Measurements from ENCODE around the gene UAP1L1. TPM values are rescaled to one million over a fixed set of nuclear protein-coding genes. Genes with fewer than 3 reads are reported as not detected.

The UAP1L1 gene
- total and polyA plus RNA-seq, 10 donors: 12.5 to 35.9 (median 26.6) TPM

GRCh38 chr9:137050570-137050969, 26.7 kb upstream of the UAP1L1 start:
- Histone ChIP-seq H3K27me3 (replicated peaks in 1 of 7) (peaks cover 15 to 99% (median 89%) of the 10 kb centered on the region in 7 donors), H3K27ac (no peak overlapping the region), H3K36me3 (no peaks in the 10 kb centered on the region), H3K9me3 (no peaks in the 10 kb centered on the region), H3K4me3 (no peak overlapping the region), H3K4me1 (peaks cover 17 to 64% (median 44%) of the 10 kb centered on the region in 6 donors)
- no peak for DNase-seq
- WGBS, 5 donors: 64 to 88% (median 79%) methylated on average over 4 to 5 of the region's 5 CpGs
- TF ChIP-seq POLR2A (IDR thresholded peaks at IDR 0.05): no peak
- no peak for TF ChIP-seq CTCF (IDR thresholded peaks at IDR 0.05 in 8 of 11, conservative IDR thresholded peaks at IDR 0.05 in 3 of 11)
- no peak for TF ChIP-seq POLR2AphosphoS5 (IDR thresholded peaks at IDR 0.05)
- intact Hi-C loops (cut with DNase I; ENCODE audit: low total_unique reads): no loop called here

GRCh38 chr9:137051145-137051724, 26.1 kb upstream of the UAP1L1 start:
- no peak overlapping the region for H3K4me3 ChIP-seq
- H3K9me3 ChIP-seq: no peaks in the 10 kb centered on the region
- 84 to 92% (median 87%) methylated on average over 5 to 17 of the region's 17 CpGs for WGBS, 5 donors
- H3K27me3 ChIP-seq (replicated peaks in 1 of 7): peaks cover 15 to 93% (median 83%) of the 10 kb centered on the region in 7 donors
- H3K4me1 ChIP-seq: peaks cover 13 to 64% (median 41%) of the 10 kb centered on the region in 6 donors
- H3K27ac ChIP-seq: no peak overlapping the region
- DNase-seq: no peak
- intact Hi-C loops (cut with DNase I; ENCODE audit: low total_unique reads): no loop called here
- TF ChIP-seq CTCF (IDR thresholded peaks at IDR 0.05 in 8 of 11, conservative IDR thresholded peaks at IDR 0.05 in 3 of 11) (no peak), POLR2A (IDR thresholded peaks at IDR 0.05) (no peak), POLR2AphosphoS5 (IDR thresholded peaks at IDR 0.05) (no peak)
- no peaks in the 10 kb centered on the region for H3K36me3 ChIP-seq

- H3K27me3 ChIP-seq (replicated peaks in 1 of 7): peaks cover 15 to 82% (median 72%) of the 10 kb centered on the region in 7 donors
- H3K36me3 ChIP-seq: no peaks in the 10 kb centered on the region
- no peak for DNase-seq
- WGBS, 5 donors: 74 to 83% (median 80%) methylated on average over 6 to 8 of the region's 8 CpGs
- no peak for TF ChIP-seq CTCF (IDR thresholded peaks at IDR 0.05 in 8 of 11, conservative IDR thresholded peaks at IDR 0.05 in 3 of 11)
- no peak for TF ChIP-seq POLR2A (IDR thresholded peaks at IDR 0.05)
- TF ChIP-seq POLR2AphosphoS5 (IDR thresholded peaks at IDR 0.05): no peak
- no peak overlapping the region for H3K4me3 ChIP-seq
- H3K27ac ChIP-seq: no peak overlapping the region
- H3K4me1 ChIP-seq: peaks cover 12 to 55% (median 34%) of the 10 kb centered on the region in 6 donors
- no peaks in the 10 kb centered on the region for H3K9me3 ChIP-seq
- intact Hi-C loops (cut with DNase I; ENCODE audit: low total_unique reads): no loop called here
These were observed 25.0 kb upstream of the UAP1L1 start for GRCh38 chr9:137052293-137052692.

GRCh38 chr9:137052998-137053943, 24.0 kb upstream of the UAP1L1 start:
- 13 to 33% (median 13%) methylated on average over 17 to 71 of the region's 71 CpGs for WGBS, 5 donors
- intact Hi-C loops (cut with DNase I; ENCODE audit: low total_unique reads): no loop called here
- Histone ChIP-seq H3K27ac (no peak overlapping the region), H3K4me3 (peak overlapping the region; percentile 25 to 66 (median 38)), H3K36me3 (no peaks in the 10 kb centered on the region), H3K4me1 (peaks cover 12 to 57% (median 34%) of the 10 kb centered on the region in 6 donors), H3K27me3 (replicated peaks in 1 of 7) (peaks cover 12 to 72% (median 62%) of the 10 kb centered on the region in 7 donors), H3K9me3 (no peaks in the 10 kb centered on the region)
- no peak for TF ChIP-seq CTCF (IDR thresholded peaks at IDR 0.05 in 8 of 11, conservative IDR thresholded peaks at IDR 0.05 in 3 of 11)
- TF ChIP-seq POLR2A (IDR thresholded peaks at IDR 0.05): no peak
- TF ChIP-seq POLR2AphosphoS5 (IDR thresholded peaks at IDR 0.05): no peak
- no peak for DNase-seq

All from spleen (tissue), 11 donors.